NB4 (cell line): Measurements from ENCODE around the gene RASGEF1C.

Experiments
- DNase-seq: peaks from one replicate; pipeline ENCODE4 v3.0.0; 2010; ENCODE audit warnings: low read depth
- H3K4me3 ChIP-seq: one replicate; pipeline ENCODE4 v1.5.1; 2011; ENCODE audit warnings: mild to moderate bottlenecking, low read depth, low read length, moderate library complexity
- MYC ChIP-seq: IDR thresholded peaks from 2 replicates; pipeline ENCODE4 v1.6.1; 2011; ENCODE audit warnings: low read depth, low read length
- POLR2A ChIP-seq: IDR thresholded peaks from 2 replicates; pipeline ENCODE4 v1.6.1; 2011; ENCODE audit warnings: mild to moderate bottlenecking; ENCODE audit not compliant: insufficient read length; ENCODE audit errors: extremely low read depth
- TF ChIP-seq, protein P1 (sequence below): IDR thresholded peaks from 2 replicates; pipeline ENCODE4 v1.6.1; 2011; ENCODE audit warnings: low read depth, low read length
- TF ChIP-seq, protein P2 (sequence below): IDR thresholded peaks from one replicate; pipeline ENCODE4 v1.5.1; 2012; ENCODE audit warnings: low read depth, low read length

The RASGEF1C gene

DNA sequence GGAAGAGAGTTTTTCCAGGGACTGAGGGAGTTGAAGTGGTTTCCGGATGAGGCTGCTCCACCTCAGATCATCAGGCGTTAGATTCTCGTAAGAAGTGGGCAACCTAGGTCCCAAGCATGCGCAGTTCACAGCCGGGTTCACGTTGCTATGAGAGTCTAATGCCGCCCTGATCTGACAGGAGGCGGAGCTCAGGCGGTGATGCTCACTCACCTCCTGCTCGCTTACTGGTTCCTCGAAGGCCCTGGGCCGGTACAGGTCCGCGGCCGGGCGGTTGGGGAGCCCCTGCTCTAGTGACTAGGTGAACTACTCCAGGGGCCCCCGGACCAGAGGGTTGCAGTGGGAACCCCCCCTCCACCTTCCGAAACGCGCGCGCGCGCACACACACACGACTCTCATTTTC, 136.5 kb downstream of the RASGEF1C start:
- no peak for DNase-seq
- no peak overlapping the region for H3K4me3 ChIP-seq
- no peak for TF ChIP-seq MYC
- TF ChIP-seq, protein P1, sequence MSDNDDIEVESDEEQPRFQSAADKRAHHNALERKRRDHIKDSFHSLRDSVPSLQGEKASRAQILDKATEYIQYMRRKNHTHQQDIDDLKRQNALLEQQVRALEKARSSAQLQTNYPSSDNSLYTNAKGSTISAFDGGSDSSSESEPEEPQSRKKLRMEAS, result no peak
- no peak for TF ChIP-seq POLR2A
- TF ChIP-seq, protein P2, sequence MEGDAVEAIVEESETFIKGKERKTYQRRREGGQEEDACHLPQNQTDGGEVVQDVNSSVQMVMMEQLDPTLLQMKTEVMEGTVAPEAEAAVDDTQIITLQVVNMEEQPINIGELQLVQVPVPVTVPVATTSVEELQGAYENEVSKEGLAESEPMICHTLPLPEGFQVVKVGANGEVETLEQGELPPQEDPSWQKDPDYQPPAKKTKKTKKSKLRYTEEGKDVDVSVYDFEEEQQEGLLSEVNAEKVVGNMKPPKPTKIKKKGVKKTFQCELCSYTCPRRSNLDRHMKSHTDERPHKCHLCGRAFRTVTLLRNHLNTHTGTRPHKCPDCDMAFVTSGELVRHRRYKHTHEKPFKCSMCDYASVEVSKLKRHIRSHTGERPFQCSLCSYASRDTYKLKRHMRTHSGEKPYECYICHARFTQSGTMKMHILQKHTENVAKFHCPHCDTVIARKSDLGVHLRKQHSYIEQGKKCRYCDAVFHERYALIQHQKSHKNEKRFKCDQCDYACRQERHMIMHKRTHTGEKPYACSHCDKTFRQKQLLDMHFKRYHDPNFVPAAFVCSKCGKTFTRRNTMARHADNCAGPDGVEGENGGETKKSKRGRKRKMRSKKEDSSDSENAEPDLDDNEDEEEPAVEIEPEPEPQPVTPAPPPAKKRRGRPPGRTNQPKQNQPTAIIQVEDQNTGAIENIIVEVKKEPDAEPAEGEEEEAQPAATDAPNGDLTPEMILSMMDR, result no peak

DNA sequence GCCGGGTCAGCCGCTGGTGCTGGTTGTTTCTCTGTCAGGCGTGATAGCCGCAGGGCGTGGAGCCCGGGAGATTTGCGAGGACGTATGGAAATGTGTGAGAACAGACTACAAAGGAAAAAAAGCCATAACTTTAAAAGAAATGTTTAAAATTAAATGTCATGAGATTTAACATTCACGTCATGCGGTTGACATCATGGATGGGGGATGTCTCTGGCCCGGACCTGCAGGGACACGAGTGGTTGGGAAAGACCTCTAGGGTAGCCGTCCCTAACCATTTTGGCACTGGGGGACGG, 136.8 kb downstream of the RASGEF1C start:
- DNase-seq, result no peak
- TF ChIP-seq POLR2A (no peak), MYC (no peak)
- TF ChIP-seq, protein P2, result no peak
- TF ChIP-seq, protein P1, result no peak
- H3K4me3 ChIP-seq, result no peak overlapping the region

- DNase-seq, result peak; percentile 93
- TF ChIP-seq, protein P1, result peak; percentile 93
- TF ChIP-seq, protein P2, result no peak
- TF ChIP-seq MYC, result peak; percentile 62; the same call in 1 of the 2 replicates
- peak; percentile 75 for TF ChIP-seq POLR2A
- H3K4me3 ChIP-seq, result peak within 1 kb of the TSS; percentile 64
Observed at GRCh38 chr5:180071531-180072255, 137.3 kb downstream of the RASGEF1C start, which contains the start of gene RNF130. Gene RNF130 (minus strand): TSS chr5:180071759. CDS start chr5:180071702, 57 bp downstream.

GRCh38 chr5:180070756-180071530, 138.1 kb downstream of the RASGEF1C start:
- peak; percentile 86 for DNase-seq
- no peak for TF ChIP-seq POLR2A
- TF ChIP-seq MYC, result no peak
- TF ChIP-seq, protein P2, result no peak
- TF ChIP-seq, protein P1, result no peak
- H3K4me3 ChIP-seq, result peak overlapping the region; percentile 64

GRCh38 chr5:180069589-180070247, 139.3 kb downstream of the RASGEF1C start:
- DNase-seq, result peak; percentile 98
- H3K4me3 ChIP-seq, result peak overlapping the region; percentile 64
- TF ChIP-seq MYC, result peak; percentile 92
- TF ChIP-seq, protein P1, result peak; percentile 95
- TF ChIP-seq, protein P2, result no peak
- no peak for TF ChIP-seq POLR2A
